Esophagus (tissue), 2 donors: ENCODE measurements around the gene AMDHD2. TPM values are rescaled to one million over a fixed set of nuclear protein-coding genes. Genes with fewer than 3 reads are reported as not detected.

Experiments
- H3K27ac ChIP-seq, 2 donors: one replicate each; pipeline ENCODE4 v1.5.1; 2013; ENCODE audit warnings: low read depth in 2 of 2, mild to moderate bottlenecking in 2 of 2, inconsistent platforms in 1 of 2, low read length in 1 of 2, moderate library complexity in 1 of 2
- H3K27me3 ChIP-seq, 2 donors: one replicate each; pipeline ENCODE4 v1.6.1; 2013; ENCODE audit warnings: low read length in 2 of 2, control low read depth in 1 of 2, mild to moderate bottlenecking in 1 of 2; ENCODE audit not compliant: insufficient read depth in 2 of 2, control insufficient read depth in 1 of 2
- H3K36me3 ChIP-seq, 2 donors: one replicate each; pipeline ENCODE4 v1.6.1; 2013; ENCODE audit warnings: low read length in 1 of 2; ENCODE audit not compliant: control insufficient read depth in 2 of 2, insufficient read depth in 2 of 2
- H3K4me1 ChIP-seq, 2 donors: one replicate each; pipeline ENCODE4 v1.6.1; 2013; ENCODE audit warnings: low read length in 1 of 2; ENCODE audit not compliant: control insufficient read depth in 2 of 2, insufficient read depth in 2 of 2
- H3K4me3 ChIP-seq, 2 donors: one replicate each; pipeline ENCODE4 v1.5.1; 2013; ENCODE audit warnings: low read length in 2 of 2, mild to moderate bottlenecking in 2 of 2, low read depth in 1 of 2, moderate library complexity in 1 of 2
- H3K9me3 ChIP-seq, 2 donors: one replicate each; pipeline ENCODE4 v1.6.1; 2013; ENCODE audit warnings: mild to moderate bottlenecking in 2 of 2, low read depth in 1 of 2, low read length in 1 of 2, moderate library complexity in 1 of 2; ENCODE audit not compliant: control insufficient read depth in 2 of 2, insufficient read depth in 1 of 2
- WGBS, 2 donors: extraction: QIAGEN DNeasy Blood & Tissue Kit; methylation state at CpG; one replicate each; pipeline ENCODE4 v1.1.7; 2013; 5-methylcytosine and 5-hydroxymethylcytosine counted together
- polyA plus RNA-seq, 2 donors: library from polyadenylated mRNA; stranded (reverse); fragments of 200-250 nt; gene quantifications; one replicate each; pipeline ENCODE4 v1.2.3, GENCODE V29; 2013
- donor health status: healthy with polysubstance abuse.
- donor health status: Bipolar disorder and iron deficiency.

The AMDHD2 gene, protein sequence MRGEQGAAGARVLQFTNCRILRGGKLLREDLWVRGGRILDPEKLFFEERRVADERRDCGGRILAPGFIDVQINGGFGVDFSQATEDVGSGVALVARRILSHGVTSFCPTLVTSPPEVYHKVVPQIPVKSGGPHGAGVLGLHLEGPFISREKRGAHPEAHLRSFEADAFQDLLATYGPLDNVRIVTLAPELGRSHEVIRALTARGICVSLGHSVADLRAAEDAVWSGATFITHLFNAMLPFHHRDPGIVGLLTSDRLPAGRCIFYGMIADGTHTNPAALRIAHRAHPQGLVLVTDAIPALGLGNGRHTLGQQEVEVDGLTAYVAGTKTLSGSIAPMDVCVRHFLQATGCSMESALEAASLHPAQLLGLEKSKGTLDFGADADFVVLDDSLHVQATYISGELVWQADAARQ
- 10 to 100 TPM; 18.8 to 24.1 TPM for polyA plus RNA-seq

GRCh38 chr16:2520097-2520783 lies at the start of gene AMDHD2:
Gene AMDHD2 (plus strand): TSS chr16:2520371. CDS start chr16:2520459, 88 bp downstream.
- H3K27ac ChIP-seq, result peak within 1 kb of the TSS; percentile 85 to 88
- peaks cover 18 to 46% of the 10 kb centered on the region in 2 donors for H3K4me1 ChIP-seq
- no peaks in the 10 kb centered on the region for H3K9me3 ChIP-seq
- peak within 1 kb of the TSS; percentile 46 to 60 for H3K4me3 ChIP-seq
- 1% methylated on average over 43 to 83 of the region's 83 CpGs for WGBS, 2 donors
- H3K36me3 ChIP-seq, result peaks cover 7 to 23% of the 10 kb centered on the region in 2 donors
- H3K27me3 ChIP-seq, result no peaks in the 10 kb centered on the region

DNA sequence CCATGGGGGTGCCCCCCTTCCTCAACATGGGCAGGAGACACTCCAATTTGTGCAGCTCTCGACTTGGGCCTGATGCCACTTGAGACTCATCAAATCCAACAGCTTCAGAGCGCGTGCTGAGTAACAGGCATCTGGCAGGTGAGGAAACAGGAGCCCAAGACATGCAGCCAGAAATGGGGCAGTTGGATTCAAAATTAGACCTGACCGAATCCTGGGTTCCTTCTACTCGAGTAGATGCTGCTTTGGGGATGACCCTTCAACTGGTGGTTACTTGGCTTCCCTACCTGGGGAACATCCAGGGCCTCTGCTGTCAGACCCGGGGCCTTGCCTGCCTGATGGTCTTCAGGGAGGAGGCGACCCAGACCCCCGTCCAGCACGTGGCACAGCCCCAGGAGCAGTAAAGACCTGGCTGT lies 49.6 kb upstream of the AMDHD2 start:
- Histone ChIP-seq H3K4me1 (peaks cover 12 to 31% of the 10 kb centered on the region in 2 donors), H3K27me3 (peaks cover 0 to 4% of the 10 kb centered on the region in 2 donors), H3K36me3 (no peaks in the 10 kb centered on the region), H3K4me3 (no peak overlapping the region), H3K27ac (no peak overlapping the region), H3K9me3 (no peaks in the 10 kb centered on the region)
- WGBS, 2 donors, result 25 to 28% methylated on average over 9 of the region's 9 CpGs

- Histone ChIP-seq H3K4me3 (peak within 1 kb of the TSS in 1 of 2 donors; percentile 2), H3K27ac (no peak within 1 kb of the TSS), H3K27me3 (peaks cover 0 to 4% of the 10 kb centered on the region in 2 donors), H3K4me1 (peaks cover 14 to 36% of the 10 kb centered on the region in 2 donors), H3K9me3 (no peaks in the 10 kb centered on the region), H3K36me3 (no peaks in the 10 kb centered on the region)
- WGBS, 2 donors, result 1% methylated on average over 36 to 59 of the region's 59 CpGs
Observed at GRCh38 chr16:2471016-2471652, 49.0 kb upstream of the AMDHD2 start, which contains the start of gene NTN3. Gene NTN3 (plus strand): TSS chr16:2471297. CDS start chr16:2471702, 405 bp downstream.

DNA sequence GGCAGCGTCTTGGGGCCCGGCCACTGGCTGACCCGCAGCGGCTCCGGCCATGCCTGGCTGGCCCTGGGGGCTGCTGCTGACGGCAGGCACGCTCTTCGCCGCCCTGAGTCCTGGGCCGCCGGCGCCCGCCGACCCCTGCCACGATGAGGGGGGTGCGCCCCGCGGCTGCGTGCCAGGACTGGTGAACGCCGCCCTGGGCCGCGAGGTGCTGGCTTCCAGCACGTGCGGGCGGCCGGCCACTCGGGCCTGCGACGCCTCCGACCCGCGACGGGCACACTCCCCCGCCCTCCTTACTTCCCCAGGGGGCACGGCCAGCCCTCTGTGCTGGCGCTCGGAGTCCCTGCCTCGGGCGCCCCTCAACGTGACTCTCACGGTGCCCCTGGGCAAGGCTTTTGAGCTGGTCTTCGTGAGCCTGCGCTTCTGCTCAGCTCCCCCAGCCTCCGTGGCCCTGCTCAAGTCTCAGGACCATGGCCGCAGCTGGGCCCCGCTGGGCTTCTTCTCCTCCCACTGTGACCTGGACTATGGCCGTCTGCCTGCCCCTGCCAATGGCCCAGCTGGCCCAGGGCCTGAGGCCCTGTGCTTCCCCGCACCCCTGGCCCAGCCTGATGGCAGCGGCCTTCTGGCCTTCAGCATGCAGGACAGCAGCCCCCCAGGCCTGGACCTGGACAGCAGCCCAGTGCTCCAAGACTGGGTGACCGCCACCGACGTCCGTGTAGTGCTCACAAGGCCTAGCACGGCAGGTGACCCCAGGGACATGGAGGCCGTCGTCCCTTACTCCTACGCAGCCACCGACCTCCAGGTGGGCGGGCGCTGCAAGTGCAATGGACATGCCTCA lies 48.3 kb upstream of the AMDHD2 start:
- WGBS, 2 donors, result 36 to 38% methylated on average over 46 to 61 of the region's 61 CpGs
- no peaks in the 10 kb centered on the region for H3K36me3 ChIP-seq
- H3K9me3 ChIP-seq, result no peaks in the 10 kb centered on the region
- H3K4me3 ChIP-seq, result peak overlapping the region in 1 of 2 donors; percentile 2
- H3K27ac ChIP-seq, result no peak overlapping the region
- H3K4me1 ChIP-seq, result peaks cover 14 to 36% of the 10 kb centered on the region in 2 donors
- peaks cover 0 to 4% of the 10 kb centered on the region in 2 donors for H3K27me3 ChIP-seq

DNA sequence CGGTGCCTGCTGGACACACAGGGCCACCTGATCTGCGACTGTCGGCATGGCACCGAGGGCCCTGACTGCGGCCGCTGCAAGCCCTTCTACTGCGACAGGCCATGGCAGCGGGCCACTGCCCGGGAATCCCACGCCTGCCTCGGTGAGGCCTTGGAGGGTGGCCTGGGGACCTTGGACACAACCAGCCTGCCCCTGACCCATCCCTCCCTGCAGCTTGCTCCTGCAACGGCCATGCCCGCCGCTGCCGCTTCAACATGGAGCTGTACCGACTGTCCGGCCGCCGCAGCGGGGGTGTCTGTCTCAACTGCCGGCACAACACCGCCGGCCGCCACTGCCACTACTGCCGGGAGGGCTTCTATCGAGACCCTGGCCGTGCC lies 47.7 kb upstream of the AMDHD2 start:
- 91 to 95% methylated on average over 26 to 27 of the region's 27 CpGs for WGBS, 2 donors
- peaks cover 0 to 4% of the 10 kb centered on the region in 2 donors for H3K27me3 ChIP-seq
- H3K4me1 ChIP-seq, result peaks cover 14 to 33% of the 10 kb centered on the region in 2 donors
- no peak overlapping the region for H3K27ac ChIP-seq
- H3K36me3 ChIP-seq, result no peaks in the 10 kb centered on the region
- no peak overlapping the region for H3K4me3 ChIP-seq
- no peaks in the 10 kb centered on the region for H3K9me3 ChIP-seq

GRCh38 chr16:2472885-2473445 lies 47.2 kb upstream of the AMDHD2 start:
- Histone ChIP-seq H3K27me3 (peaks cover 0 to 4% of the 10 kb centered on the region in 2 donors), H3K27ac (no peak overlapping the region), H3K4me3 (no peak overlapping the region), H3K36me3 (no peaks in the 10 kb centered on the region), H3K4me1 (peaks cover 14 to 29% of the 10 kb centered on the region in 2 donors), H3K9me3 (no peaks in the 10 kb centered on the region)
- WGBS, 2 donors, result 72 to 88% methylated on average over 14 of the region's 14 CpGs

- WGBS, 2 donors, result 4 to 6% methylated on average over 30 to 49 of the region's 49 CpGs
- peaks cover 0 to 4% of the 10 kb centered on the region in 2 donors for H3K27me3 ChIP-seq
- H3K4me1 ChIP-seq, result peaks cover 11 to 25% of the 10 kb centered on the region in 2 donors
- no peak overlapping the region for H3K27ac ChIP-seq
- peak overlapping the region; percentile 15 to 69 for H3K4me3 ChIP-seq
- no peaks in the 10 kb centered on the region for H3K36me3 ChIP-seq
- no peaks in the 10 kb centered on the region for H3K9me3 ChIP-seq
Observed at GRCh38 chr16:2473446-2473926, 46.7 kb upstream of the AMDHD2 start.

DNA sequence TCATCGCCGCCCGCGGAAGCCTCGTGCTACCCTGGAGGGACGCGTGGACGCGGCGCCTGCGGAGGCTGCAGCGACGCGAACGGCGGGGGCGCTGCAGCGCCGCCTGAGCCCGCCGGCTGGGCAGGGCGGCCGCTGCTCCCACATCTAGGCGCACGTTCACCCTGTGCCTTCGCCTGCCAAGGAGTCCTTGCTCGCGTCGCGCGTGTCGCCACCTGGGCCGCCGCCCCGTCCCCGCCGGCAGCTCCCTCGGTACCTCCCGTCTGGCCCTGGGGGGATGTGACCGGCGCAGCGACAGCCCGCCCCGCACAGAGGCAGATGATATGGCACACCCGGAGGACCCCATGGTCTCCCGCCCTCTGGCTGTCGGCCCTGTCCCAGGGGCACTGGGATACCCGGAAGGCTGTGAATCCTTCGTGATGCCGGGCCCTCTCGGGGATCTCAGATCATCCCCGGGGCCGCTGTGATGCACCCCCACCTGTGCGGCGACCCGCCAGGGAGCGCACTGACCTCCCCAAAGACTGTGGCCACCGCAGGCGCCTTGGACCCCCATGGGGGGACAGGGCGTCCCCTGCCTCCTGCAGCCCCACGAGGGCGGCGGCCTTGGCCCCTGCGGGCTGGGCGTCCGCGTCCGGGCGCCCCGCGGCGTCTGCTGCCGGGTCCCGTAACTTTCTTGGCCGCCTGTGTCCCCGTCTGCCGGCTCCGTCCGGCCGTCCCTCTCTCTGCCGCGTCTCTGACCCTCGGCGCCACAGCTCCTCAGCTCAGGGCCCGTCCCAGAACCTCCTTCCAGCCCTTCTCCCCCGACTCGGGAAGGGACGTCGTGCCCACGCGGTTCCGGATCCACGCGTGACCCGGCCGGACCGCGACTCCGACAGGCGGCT lies 45.9 kb upstream of the AMDHD2 start:
- H3K4me3 ChIP-seq, result peak overlapping the region; percentile 46 to 69
- 0% methylated on average over 70 to 100 of the region's 100 CpGs for WGBS, 2 donors
- no peaks in the 10 kb centered on the region for H3K9me3 ChIP-seq
- H3K27ac ChIP-seq, result peak overlapping the region; percentile 36 to 74
- H3K4me1 ChIP-seq, result peaks cover 8 to 25% of the 10 kb centered on the region in 2 donors
- H3K27me3 ChIP-seq, result peaks cover 0 to 4% of the 10 kb centered on the region in 2 donors
- H3K36me3 ChIP-seq, result no peaks in the 10 kb centered on the region
